ENCODE measurements around the gene PICK1. TPM values are rescaled to one million over a fixed set of nuclear protein-coding genes. Genes with fewer than 3 reads are reported as not detected.
A peak's percentile ranks its signal among the peaks of the same experiment; 100 is the strongest.

The PICK1 gene
- 21.1 TPM for total RNA-seq

- H3K36me3 ChIP-seq, result peaks cover 0 to 13% of the 10 kb centered on the region in 2 donors
- peak within 1 kb of the TSS; percentile 51 to 56 for H3K4me3 ChIP-seq
- peak in 1 of 2 donors; percentile 94 for DNase-seq (ENCODE audit: extremely low spot score in 2 of 2)
- intact Hi-C loops (cut with DNase I), result loop anchor here (10.0 kb wide), 1 partner anchor 518 kb away; the partner anchor contains the start of gene DMC1
- TF ChIP-seq POLR2A (IDR thresholded peaks at IDR 0.05) (no peak), POLR2AphosphoS5 (IDR thresholded peaks at IDR 0.05; ENCODE audit: insufficient read depth in 1 of 2, low read depth in 1 of 2) (peak; percentile 79 to 89)
- peak within 1 kb of the TSS; percentile 82 for H3K27ac ChIP-seq
- H3K27me3 ChIP-seq, result no peaks in the 10 kb centered on the region
- peaks cover 15% of the 10 kb centered on the region for H3K4me1 ChIP-seq
- no peaks in the 10 kb centered on the region for H3K9me3 ChIP-seq
These were observed at the start of gene PICK1 for GRCh38 chr22:38056969-38057891. Gene PICK1 (plus strand): TSS chr22:38057404. CDS start chr22:38057810, 406 bp downstream.

- intact Hi-C loops (cut with DNase I), result no loop called here
- no peaks in the 10 kb centered on the region for H3K4me1 ChIP-seq
- no peaks in the 10 kb centered on the region for H3K36me3 ChIP-seq
- H3K4me3 ChIP-seq, result no peak overlapping the region
- H3K27me3 ChIP-seq, result no peaks in the 10 kb centered on the region
- no peak for DNase-seq (ENCODE audit: extremely low spot score in 2 of 2)
- TF ChIP-seq CTCF (IDR thresholded peaks at IDR 0.05), result no peak
- TF ChIP-seq POLR2AphosphoS5 (IDR thresholded peaks at IDR 0.05; ENCODE audit: insufficient read depth in 1 of 2, low read depth in 1 of 2), result no peak
- no peak for TF ChIP-seq POLR2A (IDR thresholded peaks at IDR 0.05)
- H3K9me3 ChIP-seq, result no peaks in the 10 kb centered on the region
- no peak overlapping the region for H3K27ac ChIP-seq
These were observed 48.0 kb upstream of the PICK1 start for GRCh38 chr22:38009000-38009806.

- H3K36me3 ChIP-seq, result no peaks in the 10 kb centered on the region
- intact Hi-C loops (cut with DNase I), result no loop called here
- H3K27me3 ChIP-seq, result no peaks in the 10 kb centered on the region
- H3K9me3 ChIP-seq, result no peaks in the 10 kb centered on the region
- TF ChIP-seq POLR2AphosphoS5 (IDR thresholded peaks at IDR 0.05; ENCODE audit: insufficient read depth in 1 of 2, low read depth in 1 of 2) (no peak), CTCF (IDR thresholded peaks at IDR 0.05) (no peak), POLR2A (IDR thresholded peaks at IDR 0.05) (no peak)
- H3K27ac ChIP-seq, result no peak overlapping the region
- no peak for DNase-seq (ENCODE audit: extremely low spot score in 2 of 2)
- H3K4me3 ChIP-seq, result no peak overlapping the region
- H3K4me1 ChIP-seq, result peaks cover 26% of the 10 kb centered on the region
These were observed 44.6 kb upstream of the PICK1 start for GRCh38 chr22:38012604-38013072.

GRCh38 chr22:38014083-38014482 lies 43.1 kb upstream of the PICK1 start:
- no peak for DNase-seq (ENCODE audit: extremely low spot score in 2 of 2)
- intact Hi-C loops (cut with DNase I), result no loop called here
- Histone ChIP-seq H3K27me3 (no peaks in the 10 kb centered on the region), H3K4me3 (no peak overlapping the region), H3K36me3 (no peaks in the 10 kb centered on the region), H3K4me1 (peaks cover 35% of the 10 kb centered on the region), H3K9me3 (no peaks in the 10 kb centered on the region), H3K27ac (no peak overlapping the region)
- TF ChIP-seq CTCF (IDR thresholded peaks at IDR 0.05) (no peak), POLR2A (IDR thresholded peaks at IDR 0.05) (no peak), POLR2AphosphoS5 (IDR thresholded peaks at IDR 0.05; ENCODE audit: insufficient read depth in 1 of 2, low read depth in 1 of 2) (no peak)

All from vagina (tissue), 2 donors.